Ovary (tissue), 3 donors: ENCODE measurements around the gene UBL4A.

Experiments used
- EP300 ChIP-seq: sonication (generic); formaldehyde crosslinking; IDR thresholded peaks from one replicate; pipeline ENCODE4 v1.6.1; 2017; ENCODE audit warnings: antibody characterized with exemption
- POLR2A ChIP-seq: fragments of 450-650 bp; IDR thresholded peaks from one replicate; pipeline ENCODE4 v1.6.1; 2017; ENCODE audit warnings: antibody characterized with exemption, mild to moderate bottlenecking, moderate library complexity
- TF ChIP-seq, protein P1 (sequence below), 3 donors: fragments of 450-650 bp in 2 of 3; fragments of 200-600 bp in 1 of 3; IDR thresholded peaks; one replicate each; pipeline versions ENCODE4 v1.5.1 to v1.8.0; 2016 to 2022; ENCODE audit warnings: antibody characterized with exemption in 3 of 3, mild to moderate bottlenecking in 1 of 3
- donor health status: DM: no; HTN: no; CAD: no.

DNA sequence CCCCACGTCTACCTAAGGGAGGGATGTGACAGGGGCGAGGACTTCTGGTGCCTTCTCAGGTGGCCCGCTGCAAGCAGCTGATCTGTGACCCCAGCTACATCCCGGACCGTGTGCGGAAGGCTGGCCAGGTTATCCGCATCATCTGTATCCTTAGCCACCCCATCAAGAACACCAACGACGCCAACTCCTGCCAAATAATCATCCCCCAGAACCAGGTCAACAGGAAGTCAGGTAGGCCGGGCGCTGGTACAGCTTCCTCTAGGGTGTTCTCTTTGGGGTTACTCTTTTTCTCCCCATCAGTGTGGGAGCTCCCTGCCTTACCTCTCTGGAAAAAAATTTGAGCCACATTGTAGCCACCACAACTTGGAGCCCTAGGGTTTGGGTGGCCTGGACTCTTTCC, 44.9 kb downstream of the UBL4A start:
- TF ChIP-seq, protein P1, sequence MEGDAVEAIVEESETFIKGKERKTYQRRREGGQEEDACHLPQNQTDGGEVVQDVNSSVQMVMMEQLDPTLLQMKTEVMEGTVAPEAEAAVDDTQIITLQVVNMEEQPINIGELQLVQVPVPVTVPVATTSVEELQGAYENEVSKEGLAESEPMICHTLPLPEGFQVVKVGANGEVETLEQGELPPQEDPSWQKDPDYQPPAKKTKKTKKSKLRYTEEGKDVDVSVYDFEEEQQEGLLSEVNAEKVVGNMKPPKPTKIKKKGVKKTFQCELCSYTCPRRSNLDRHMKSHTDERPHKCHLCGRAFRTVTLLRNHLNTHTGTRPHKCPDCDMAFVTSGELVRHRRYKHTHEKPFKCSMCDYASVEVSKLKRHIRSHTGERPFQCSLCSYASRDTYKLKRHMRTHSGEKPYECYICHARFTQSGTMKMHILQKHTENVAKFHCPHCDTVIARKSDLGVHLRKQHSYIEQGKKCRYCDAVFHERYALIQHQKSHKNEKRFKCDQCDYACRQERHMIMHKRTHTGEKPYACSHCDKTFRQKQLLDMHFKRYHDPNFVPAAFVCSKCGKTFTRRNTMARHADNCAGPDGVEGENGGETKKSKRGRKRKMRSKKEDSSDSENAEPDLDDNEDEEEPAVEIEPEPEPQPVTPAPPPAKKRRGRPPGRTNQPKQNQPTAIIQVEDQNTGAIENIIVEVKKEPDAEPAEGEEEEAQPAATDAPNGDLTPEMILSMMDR (IDR thresholded peaks at IDR 0.05) = no peak
- no peak for TF ChIP-seq POLR2A
- TF ChIP-seq EP300 = no peak
